Stomach (tissue), 9 donors: ENCODE measurements around the gene COL4A1. TPM values are rescaled to one million over a fixed set of nuclear protein-coding genes. Genes with fewer than 3 reads are reported as not detected.
A peak's percentile ranks its signal among the peaks of the same experiment; 100 is the strongest.

Source experiments
- DNase-seq, 2 donors: peaks; one replicate each; pipeline versions ENCODE4 v3.0.0 to v3.0.0-alpha.2; 2013 to 2019
- H3K27ac ChIP-seq, 5 donors: fragments of 200-600 bp in 4 of 5; sonication (generic) in 4 of 5; one replicate each; pipeline ENCODE4 v1.5.1; 2013 to 2019; ENCODE audit warnings: mild to moderate bottlenecking in 1 of 5, moderate library complexity in 1 of 5
- H3K27me3 ChIP-seq, 3 donors: fragments of 200-600 bp; sonication (generic); one replicate each; pipeline ENCODE4 v1.5.1; 2017 to 2019; ENCODE audit warnings: mixed run types in 1 of 3
- H3K36me3 ChIP-seq, 4 donors: fragments of 200-600 bp; sonication (generic); 1 replicate in 3 of 4; 2 replicates in 1 of 4; pipeline ENCODE4 v1.5.1; 2016 to 2019
- H3K4me1 ChIP-seq, 4 donors: fragments of 200-600 bp; sonication (generic); one replicate each; pipeline ENCODE4 v1.5.1; 2016 to 2019
- H3K4me3 ChIP-seq, 4 donors: fragments of 200-600 bp; sonication (generic) in 3 of 4; one replicate each; pipeline ENCODE4 v1.5.1; 2016 to 2019; ENCODE audit warnings: mild to moderate bottlenecking in 1 of 4
- H3K9me3 ChIP-seq, 4 donors: fragments of 200-600 bp; sonication (generic); one replicate each; pipeline ENCODE4 v1.5.1; 2016 to 2019
- CTCF ChIP-seq, 7 experiments: fragments of 450-650 bp in 4 of 7; fragments of 200-600 bp in 3 of 7; sonication (generic) in 3 of 7; IDR thresholded peaks; one replicate each; pipeline ENCODE4 v1.5.1; 2016 to 2019; ENCODE audit warnings: antibody characterized with exemption in 7 of 7, control low read depth in 2 of 7, mild to moderate bottlenecking in 1 of 7
- EP300 ChIP-seq: sonication (generic); formaldehyde crosslinking; IDR thresholded peaks from one replicate; pipeline ENCODE4 v1.6.1; 2017; ENCODE audit warnings: antibody characterized with exemption
- POLR2A ChIP-seq, 4 donors: fragments of 450-650 bp; IDR thresholded peaks; one replicate each; pipeline ENCODE4 v1.6.1; 2016; ENCODE audit warnings: antibody characterized with exemption in 4 of 4, control low read depth in 2 of 4, mild to moderate bottlenecking in 1 of 4, moderate library complexity in 1 of 4
- POLR2AphosphoS5 ChIP-seq, 3 donors: sonication (generic); formaldehyde crosslinking; IDR thresholded peaks; one replicate each; pipeline ENCODE4 v1.6.1; 2016; ENCODE audit warnings: antibody characterized with exemption in 3 of 3
- WGBS, 5 donors: extraction: QIAGEN DNeasy Blood & Tissue Kit in 3 of 5; methylation state at CpG; one replicate each; pipeline versions ENCODE4 v1.1.5 to v1.1.7; 2013 to 2018; 5-methylcytosine and 5-hydroxymethylcytosine counted together
- intact Hi-C: fragments of 100-400 bp; cut with DNase I; formaldehyde crosslinking; loops from one replicate; pipeline ENCODE4 v1.15.1; 2023; ENCODE audit warnings: low total_unique reads
- polyA plus RNA-seq, 3 donors: library from polyadenylated mRNA; stranded (reverse); fragments of 200-250 nt; gene quantifications; one replicate each; pipeline ENCODE4 v1.2.3, GENCODE V29; 2013
- total RNA-seq, 5 donors: library from RNA; depleted of rRNA; stranded (reverse); fragments of >200 nt; gene quantifications; one replicate each; pipeline versions ENCODE4 v1.1.0 to v1.2.3, GENCODE V29; 2014 to 2016
- donor health status: healthy with polysubstance abuse.
- donor health status: Bipolar disorder and iron deficiency.
- donor health status: healthy.

COL4A1 gene
- total and polyA plus RNA-seq, 8 donors, result 18.8 to 798 (median 133) TPM

GRCh38 chr13:110344320-110344719, 37.4 kb upstream of the COL4A1 start:
- TF ChIP-seq POLR2A (IDR thresholded peaks at IDR 0.05) (no peak), EP300 (no peak), POLR2AphosphoS5 (IDR thresholded peaks at IDR 0.05) (no peak), CTCF (IDR thresholded peaks at IDR 0.05) (no peak)
- Histone ChIP-seq H3K27me3 (no peaks in the 10 kb centered on the region), H3K27ac (peak overlapping the region in 3 of 5 donors; percentile 85 to 92 (median 90)), H3K4me1 (peaks cover 7 to 65% (median 42%) of the 10 kb centered on the region in 4 donors), H3K4me3 (no peak overlapping the region), H3K9me3 (no peaks in the 10 kb centered on the region), H3K36me3 (no peaks in the 10 kb centered on the region)
- 88 to 94% (median 93%) methylated on average over 5 of the region's 5 CpGs for WGBS, 5 donors
- intact Hi-C loops, result no loop called here
- no peak for DNase-seq

GRCh38 chr13:110343241-110343865, 36.4 kb upstream of the COL4A1 start:
- H3K27me3 ChIP-seq, result no peaks in the 10 kb centered on the region
- peak; percentile 18 for TF ChIP-seq EP300
- peak in 2 of 3 donors; percentile 52 to 64 for TF ChIP-seq POLR2AphosphoS5 (IDR thresholded peaks at IDR 0.05)
- TF ChIP-seq CTCF (IDR thresholded peaks at IDR 0.05), result no peak
- TF ChIP-seq POLR2A (IDR thresholded peaks at IDR 0.05), result no peak
- peak overlapping the region in 3 of 5 donors; percentile 85 to 92 (median 90) for H3K27ac ChIP-seq
- 39 to 57% (median 51%) methylated on average over 16 of the region's 16 CpGs for WGBS, 5 donors
- no peak overlapping the region for H3K4me3 ChIP-seq
- H3K36me3 ChIP-seq, result no peaks in the 10 kb centered on the region
- no peak for DNase-seq
- no peaks in the 10 kb centered on the region for H3K9me3 ChIP-seq
- peaks cover 7 to 74% (median 44%) of the 10 kb centered on the region in 4 donors for H3K4me1 ChIP-seq
- intact Hi-C loops, result no loop called here

GRCh38 chr13:110342474-110342873, 35.5 kb upstream of the COL4A1 start:
- Histone ChIP-seq H3K36me3 (no peaks in the 10 kb centered on the region), H3K27ac (peak overlapping the region in 4 of 5 donors; percentile 85 to 92 (median 89)), H3K4me3 (no peak overlapping the region), H3K9me3 (no peaks in the 10 kb centered on the region), H3K27me3 (no peaks in the 10 kb centered on the region), H3K4me1 (peaks cover 7 to 83% (median 47%) of the 10 kb centered on the region in 4 donors)
- TF ChIP-seq POLR2A (IDR thresholded peaks at IDR 0.05) (no peak), POLR2AphosphoS5 (IDR thresholded peaks at IDR 0.05) (no peak), EP300 (no peak), CTCF (IDR thresholded peaks at IDR 0.05) (no peak)
- intact Hi-C loops, result no loop called here
- 79 to 92% (median 86%) methylated on average over 9 of the region's 9 CpGs for WGBS, 5 donors
- DNase-seq, result no peak

GRCh38 chr13:110341445-110342244, 34.7 kb upstream of the COL4A1 start:
- Histone ChIP-seq H3K27me3 (no peaks in the 10 kb centered on the region), H3K4me3 (peak overlapping the region in 1 of 4 donors; percentile 8), H3K9me3 (no peaks in the 10 kb centered on the region), H3K36me3 (no peaks in the 10 kb centered on the region), H3K27ac (peak overlapping the region; percentile 72 to 92 (median 88)), H3K4me1 (peaks cover 7 to 83% (median 50%) of the 10 kb centered on the region in 4 donors)
- intact Hi-C loops, result no loop called here
- DNase-seq, result peak in 1 of 2 donors; percentile 61
- WGBS, 5 donors, result 9 to 22% (median 10%) methylated on average over 14 of the region's 14 CpGs
- peak in 2 of 3 donors; percentile 23 to 48 for TF ChIP-seq POLR2AphosphoS5 (IDR thresholded peaks at IDR 0.05)
- TF ChIP-seq POLR2A (IDR thresholded peaks at IDR 0.05), result no peak
